HL-60 (cell line): ENCODE measurements around the gene MAX. TPM values are rescaled to one million over a fixed set of nuclear protein-coding genes. Genes with fewer than 3 reads are reported as not detected.

Source experiments
- DNase-seq, 2 experiments: peaks; one replicate each; pipeline ENCODE4 v3.0.0-alpha.2; 2010 to 2020; ENCODE audit warnings: low read depth in 1 of 2, low spot score in 1 of 2
- H3K27ac ChIP-seq: fragments of 250-450 bp; sonication (Bioruptor Pico); replicated peaks from 2 replicates; pipeline ENCODE4 v1.5.1; 2020; ENCODE audit warnings: mild to moderate bottlenecking, moderate library complexity
- H3K27me3 ChIP-seq: fragments of 250-450 bp; sonication (Bioruptor Pico); 2 replicates; pipeline ENCODE4 v1.5.1; 2021; ENCODE audit warnings: mild to moderate bottlenecking, moderate library complexity; ENCODE audit not compliant: insufficient read depth, poor library complexity, severe bottlenecking
- H3K4me3 ChIP-seq: replicated peaks from 2 replicates; pipeline ENCODE4 v1.5.1; 2011; ENCODE audit warnings: mild to moderate bottlenecking, control low read depth, low read length; ENCODE audit not compliant: insufficient read depth
- GABPA ChIP-seq: IDR thresholded peaks from 2 replicates; pipeline ENCODE4 v1.6.1; 2012; ENCODE audit warnings: low read depth
- POLR2AphosphoS5 ChIP-seq: IDR thresholded peaks from 2 replicates; pipeline ENCODE4 v1.6.1; 2012; ENCODE audit warnings: low read depth
- SPI1 ChIP-seq: IDR thresholded peaks from 2 replicates; pipeline ENCODE4 v1.6.1; 2012; ENCODE audit warnings: low read depth, mild to moderate bottlenecking, borderline replicate concordance
- microRNA-seq: library from miRNA; unstranded; fragments of <30 nt; microRNA quantifications from one replicate; pipeline ENCODE4, GENCODE V29; 2018
- TF ChIP-seq, protein P1 (sequence below): IDR thresholded peaks from one replicate; pipeline ENCODE4 v1.5.1; 2011; ENCODE audit warnings: low read length, control low read depth, inconsistent platforms; ENCODE audit not compliant: insufficient read depth
- TF ChIP-seq, protein P2 (sequence below): IDR thresholded peaks from 2 replicates; pipeline ENCODE4 v1.6.1; 2012; ENCODE audit warnings: low read depth; ENCODE audit not compliant: insufficient replicate concordance

MAX gene

DNA sequence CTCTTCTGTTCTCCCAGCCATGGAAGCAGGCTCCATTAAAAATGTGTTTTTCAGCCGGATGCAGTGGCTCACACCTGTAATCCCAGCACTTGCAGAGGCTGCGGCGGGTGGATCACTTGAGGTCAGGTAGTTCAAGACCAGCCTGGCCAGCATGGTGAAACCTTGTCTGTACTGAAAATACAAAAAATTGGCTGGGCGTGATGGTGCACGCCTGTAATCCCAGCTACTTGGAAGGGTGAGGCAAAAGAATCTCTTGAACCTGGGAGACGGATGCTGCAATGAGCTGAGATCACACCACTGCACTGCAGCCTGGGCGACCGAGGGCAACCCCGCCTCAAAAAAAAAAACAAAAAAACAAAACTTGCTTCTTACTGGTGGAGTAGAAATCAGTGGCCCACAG lies 75.8 kb downstream of the MAX start:
- no peak overlapping the region for H3K27ac ChIP-seq
- H3K4me3 ChIP-seq, result no peak overlapping the region
- no peaks in the 10 kb centered on the region for H3K27me3 ChIP-seq
- DNase-seq, result no peak
- TF ChIP-seq POLR2AphosphoS5 (no peak), GABPA (no peak), SPI1 (no peak)
- TF ChIP-seq, protein P1, sequence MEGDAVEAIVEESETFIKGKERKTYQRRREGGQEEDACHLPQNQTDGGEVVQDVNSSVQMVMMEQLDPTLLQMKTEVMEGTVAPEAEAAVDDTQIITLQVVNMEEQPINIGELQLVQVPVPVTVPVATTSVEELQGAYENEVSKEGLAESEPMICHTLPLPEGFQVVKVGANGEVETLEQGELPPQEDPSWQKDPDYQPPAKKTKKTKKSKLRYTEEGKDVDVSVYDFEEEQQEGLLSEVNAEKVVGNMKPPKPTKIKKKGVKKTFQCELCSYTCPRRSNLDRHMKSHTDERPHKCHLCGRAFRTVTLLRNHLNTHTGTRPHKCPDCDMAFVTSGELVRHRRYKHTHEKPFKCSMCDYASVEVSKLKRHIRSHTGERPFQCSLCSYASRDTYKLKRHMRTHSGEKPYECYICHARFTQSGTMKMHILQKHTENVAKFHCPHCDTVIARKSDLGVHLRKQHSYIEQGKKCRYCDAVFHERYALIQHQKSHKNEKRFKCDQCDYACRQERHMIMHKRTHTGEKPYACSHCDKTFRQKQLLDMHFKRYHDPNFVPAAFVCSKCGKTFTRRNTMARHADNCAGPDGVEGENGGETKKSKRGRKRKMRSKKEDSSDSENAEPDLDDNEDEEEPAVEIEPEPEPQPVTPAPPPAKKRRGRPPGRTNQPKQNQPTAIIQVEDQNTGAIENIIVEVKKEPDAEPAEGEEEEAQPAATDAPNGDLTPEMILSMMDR, result no peak
- TF ChIP-seq, protein P2, sequence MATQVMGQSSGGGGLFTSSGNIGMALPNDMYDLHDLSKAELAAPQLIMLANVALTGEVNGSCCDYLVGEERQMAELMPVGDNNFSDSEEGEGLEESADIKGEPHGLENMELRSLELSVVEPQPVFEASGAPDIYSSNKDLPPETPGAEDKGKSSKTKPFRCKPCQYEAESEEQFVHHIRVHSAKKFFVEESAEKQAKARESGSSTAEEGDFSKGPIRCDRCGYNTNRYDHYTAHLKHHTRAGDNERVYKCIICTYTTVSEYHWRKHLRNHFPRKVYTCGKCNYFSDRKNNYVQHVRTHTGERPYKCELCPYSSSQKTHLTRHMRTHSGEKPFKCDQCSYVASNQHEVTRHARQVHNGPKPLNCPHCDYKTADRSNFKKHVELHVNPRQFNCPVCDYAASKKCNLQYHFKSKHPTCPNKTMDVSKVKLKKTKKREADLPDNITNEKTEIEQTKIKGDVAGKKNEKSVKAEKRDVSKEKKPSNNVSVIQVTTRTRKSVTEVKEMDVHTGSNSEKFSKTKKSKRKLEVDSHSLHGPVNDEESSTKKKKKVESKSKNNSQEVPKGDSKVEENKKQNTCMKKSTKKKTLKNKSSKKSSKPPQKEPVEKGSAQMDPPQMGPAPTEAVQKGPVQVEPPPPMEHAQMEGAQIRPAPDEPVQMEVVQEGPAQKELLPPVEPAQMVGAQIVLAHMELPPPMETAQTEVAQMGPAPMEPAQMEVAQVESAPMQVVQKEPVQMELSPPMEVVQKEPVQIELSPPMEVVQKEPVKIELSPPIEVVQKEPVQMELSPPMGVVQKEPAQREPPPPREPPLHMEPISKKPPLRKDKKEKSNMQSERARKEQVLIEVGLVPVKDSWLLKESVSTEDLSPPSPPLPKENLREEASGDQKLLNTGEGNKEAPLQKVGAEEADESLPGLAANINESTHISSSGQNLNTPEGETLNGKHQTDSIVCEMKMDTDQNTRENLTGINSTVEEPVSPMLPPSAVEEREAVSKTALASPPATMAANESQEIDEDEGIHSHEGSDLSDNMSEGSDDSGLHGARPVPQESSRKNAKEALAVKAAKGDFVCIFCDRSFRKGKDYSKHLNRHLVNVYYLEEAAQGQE, result no peak

DNA sequence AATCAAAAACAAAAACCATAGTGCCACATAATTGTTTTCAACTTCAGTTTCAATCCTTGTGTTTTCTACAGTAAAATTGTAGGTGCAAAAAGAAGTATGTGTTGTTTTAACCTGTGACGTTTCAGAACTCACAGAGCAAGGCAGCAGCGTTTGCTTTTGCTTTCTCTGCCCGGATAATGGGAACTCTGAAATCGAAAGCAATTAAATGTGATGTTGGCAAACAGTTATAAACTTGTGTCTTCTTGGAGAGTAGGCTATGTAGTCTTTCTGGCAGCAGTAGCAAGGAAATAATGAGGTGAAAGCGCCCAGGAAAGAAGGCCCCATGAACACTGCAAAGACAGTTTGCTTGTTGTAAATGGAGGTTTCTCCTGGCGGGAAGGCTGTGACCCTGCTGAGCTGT lies 76.5 kb downstream of the MAX start:
- Histone ChIP-seq H3K4me3 (no peak overlapping the region), H3K27me3 (no peaks in the 10 kb centered on the region), H3K27ac (no peak overlapping the region)
- DNase-seq, result no peak
- TF ChIP-seq, protein P1, result no peak
- TF ChIP-seq GABPA, result no peak
- TF ChIP-seq, protein P2, result no peak
- no peak for TF ChIP-seq POLR2AphosphoS5
- TF ChIP-seq SPI1, result no peak

Small RNA genes within 50 kb of the gene (microRNA-seq; reads per million reads assigned to microRNA genes)
- not detected for gene MIR4706
